ENCODE measurements around the gene ZNF821. TPM values are rescaled to one million over a fixed set of nuclear protein-coding genes. Genes with fewer than 3 reads are reported as not detected.
A peak's percentile ranks its signal among the peaks of the same experiment; 100 is the strongest.

The ZNF821 gene
- polyA plus RNA-seq, 1 of the 3 experiments (the other 2 are of a cell fraction): 8.8 TPM

DNA sequence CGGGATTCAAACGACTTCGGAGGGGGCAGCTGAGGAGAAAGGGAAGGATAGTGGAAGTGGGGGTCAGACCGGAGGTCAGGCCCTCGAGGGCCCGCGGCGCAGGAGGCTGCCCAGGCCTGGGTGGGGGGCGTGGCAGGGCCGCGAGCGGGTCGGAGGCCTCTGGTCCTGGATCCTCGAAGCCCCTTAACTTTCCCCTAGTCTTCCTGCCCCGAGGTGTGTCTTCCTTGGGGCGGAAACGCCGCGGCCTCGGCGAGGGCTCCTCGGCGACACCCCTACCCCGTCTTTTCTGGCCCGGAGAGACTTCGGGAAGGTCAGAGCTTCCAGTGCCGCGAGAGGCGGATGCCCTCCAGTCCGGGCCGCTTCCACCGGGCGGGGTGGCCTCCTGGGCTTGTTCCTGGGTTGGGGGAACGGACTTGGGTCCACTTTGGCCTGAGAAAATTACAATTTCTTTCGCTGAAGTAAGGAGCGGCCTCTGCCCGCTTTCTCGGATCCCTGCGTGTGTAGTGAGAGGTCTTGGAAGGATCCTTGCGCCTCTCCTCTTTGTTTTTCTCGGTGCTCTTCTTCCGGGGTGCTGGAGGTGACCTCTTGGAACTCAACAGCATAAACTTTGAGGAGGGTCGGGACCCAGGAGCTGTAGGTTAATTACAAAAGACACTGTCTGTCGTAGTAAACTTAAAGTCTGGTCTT lies 11.8 kb upstream of the ZNF821 start:
- Histone ChIP-seq H3K4me2 (peak overlapping the region; percentile 90), H4K20me1 (ENCODE audit: insufficient read depth) (peaks cover 47% of the 10 kb centered on the region), H2AFZ (ENCODE audit: low read depth) (peak overlapping the region; percentile 69; the same call in 1 of the 2 replicates), H3K9me3 (no peaks in the 10 kb centered on the region), H3K9me2 (no peaks in the 10 kb centered on the region), H3F3A (replicated peaks; ENCODE audit: insufficient read depth) (peaks cover 17% of the 10 kb centered on the region), H3K9ac (peak overlapping the region; percentile 98), H3K79me2 (ENCODE audit: insufficient read depth) (peaks cover 55% of the 10 kb centered on the region), H3K4me1 (ENCODE audit: control insufficient read depth in 1 of 2, insufficient read depth in 2 of 2, low read depth in 1 of 2, low read length in 1 of 2) (peaks cover 5 to 6% of the 10 kb centered on the region in 2 experiments; a peak in 1 of 4 replicates), H3K27ac (ENCODE audit: low read depth in 2 of 2, low read length in 1 of 2) (peak overlapping the region; percentile 90 to 94), H3K36me3 (replicated peaks in 1 of 2; ENCODE audit: control insufficient read depth in 1 of 2, insufficient read depth in 2 of 2, low read length in 1 of 2) (peaks cover 0 to 19% of the 10 kb centered on the region in 2 experiments), H3K4me3 (ENCODE audit: low read depth in 2 of 2, low read length in 1 of 2) (peak overlapping the region; percentile 69 to 94), H3K27me3 (ENCODE audit: insufficient read depth) (no peaks in the 10 kb centered on the region)
- WGBS (ENCODE audit: low lambda C conversion rate): 0% methylated on average over 17 of the region's 44 CpGs
- DNase-seq: no peak
- ChIA-PET POLR2A (interaction anchor here (1.7 kb wide), 1 partner anchor 12 kb away, joined by 13 read pairs; the partner anchor contains the start of gene ZNF821), CTCF (interaction anchor here (0.6 to 8.1 kb wide), 4 partner anchors 13 to 87 kb away, joined by 3 to 59 read pairs (median 4); partner anchors contain the start of gene ZNF821)
- TF ChIP-seq RFX5 (IDR thresholded peaks at IDR 0.05; ENCODE audit: low read length) (0 out of 2 replicates have a peak, but pooled peaks have one; percentile 2), EZH2phosphoT487 (IDR thresholded peaks at IDR 0.05; ENCODE audit: borderline replicate concordance, low read depth) (no peak), NRF1 (IDR thresholded peaks at IDR 0.05; ENCODE audit: low read depth, low read length) (no peak), FOXM1 (IDR thresholded peaks at IDR 0.05; ENCODE audit: low read depth) (0 out of 2 replicates have a peak, but pooled peaks have one; percentile 58), GABPA (IDR thresholded peaks at IDR 0.05; ENCODE audit: low read depth) (peak; percentile 39; the same call in 1 of the 2 replicates), EP300 (IDR thresholded peaks at IDR 0.05; ENCODE audit: borderline replicate concordance in 1 of 2, low read depth in 1 of 2, low read length in 1 of 2) (0 out of 4 replicates have a peak, but pooled peaks of 1 of the 2 experiments have one; percentile 14), GATA2 (CRISPR knock-in tag; IDR thresholded peaks at IDR 0.05) (no peak), YY1 (IDR thresholded peaks at IDR 0.05; ENCODE audit: low read depth) (peak; percentile 60), NFIC (IDR thresholded peaks at IDR 0.05; ENCODE audit: borderline replicate concordance) (no peak), TCF12 (IDR thresholded peaks at IDR 0.05) (no peak), RXRA (IDR thresholded peaks at IDR 0.05; ENCODE audit: borderline replicate concordance, low read depth) (no peak), RAD21 (IDR thresholded peaks at IDR 0.05; ENCODE audit: low read length) (no peak), SIN3A (IDR thresholded peaks at IDR 0.05; ENCODE audit: borderline replicate concordance, low read depth, low read length) (0 out of 2 replicates have a peak, but pooled peaks have one; percentile 47)
- TF ChIP-seq, protein P1, sequence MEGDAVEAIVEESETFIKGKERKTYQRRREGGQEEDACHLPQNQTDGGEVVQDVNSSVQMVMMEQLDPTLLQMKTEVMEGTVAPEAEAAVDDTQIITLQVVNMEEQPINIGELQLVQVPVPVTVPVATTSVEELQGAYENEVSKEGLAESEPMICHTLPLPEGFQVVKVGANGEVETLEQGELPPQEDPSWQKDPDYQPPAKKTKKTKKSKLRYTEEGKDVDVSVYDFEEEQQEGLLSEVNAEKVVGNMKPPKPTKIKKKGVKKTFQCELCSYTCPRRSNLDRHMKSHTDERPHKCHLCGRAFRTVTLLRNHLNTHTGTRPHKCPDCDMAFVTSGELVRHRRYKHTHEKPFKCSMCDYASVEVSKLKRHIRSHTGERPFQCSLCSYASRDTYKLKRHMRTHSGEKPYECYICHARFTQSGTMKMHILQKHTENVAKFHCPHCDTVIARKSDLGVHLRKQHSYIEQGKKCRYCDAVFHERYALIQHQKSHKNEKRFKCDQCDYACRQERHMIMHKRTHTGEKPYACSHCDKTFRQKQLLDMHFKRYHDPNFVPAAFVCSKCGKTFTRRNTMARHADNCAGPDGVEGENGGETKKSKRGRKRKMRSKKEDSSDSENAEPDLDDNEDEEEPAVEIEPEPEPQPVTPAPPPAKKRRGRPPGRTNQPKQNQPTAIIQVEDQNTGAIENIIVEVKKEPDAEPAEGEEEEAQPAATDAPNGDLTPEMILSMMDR (IDR thresholded peaks at IDR 0.05): no peak

Data from SK-N-SH (cell line).